Umbilical cord (tissue), 2 donors: Measurements from ENCODE around the gene CAPN1. TPM values are rescaled to one million over a fixed set of nuclear protein-coding genes. Genes with fewer than 3 reads are reported as not detected.

Experiments used
- DNase-seq: peaks from one replicate; pipeline ENCODE4 v3.0.0-alpha.2; 2015; ENCODE audit warnings: low spot score
- total RNA-seq: library from RNA; depleted of rRNA; stranded (reverse); fragments of >200 nt; gene quantifications from one replicate; pipeline ENCODE4 v1.2.3, GENCODE V29; 2014; ENCODE audit warnings: low replicate concordance; ENCODE audit not compliant: insufficient read depth

The CAPN1 gene
- total RNA-seq, 1 donor from 2014 or later: 59.5 TPM

- no peak for DNase-seq
These were observed 79.2 kb downstream of the CAPN1 start for GRCh38 chr11:65260756-65261590.

Other genes starting within 250 kb of the CAPN1 start
- gene GPHA2, start 246.0 kb upstream of the CAPN1 start, total RNA-seq: not detected
- gene MAJIN, start 209.8 kb upstream of the CAPN1 start, total RNA-seq: not detected
- gene BATF2, start 185.0 kb upstream of the CAPN1 start, total RNA-seq: not detected
- 60.2 TPM for gene ARL2, start 167.8 kb upstream of the CAPN1 start, total RNA-seq
- gene SNX15, start 154.5 kb upstream of the CAPN1 start, total RNA-seq: 19.0 TPM
- 11.8 TPM for gene SAC3D1, start 140.7 kb upstream of the CAPN1 start, total RNA-seq
- 4.1 TPM for gene NAALADL1, start 123.4 kb upstream of the CAPN1 start, total RNA-seq
- gene CDCA5, start 97.9 kb upstream of the CAPN1 start, total RNA-seq: 3.1 TPM
- gene ZFPL1, start 97.7 kb upstream of the CAPN1 start, total RNA-seq: 28.6 TPM
- 117 TPM for gene VPS51, start 85.7 kb upstream of the CAPN1 start, total RNA-seq
- gene TM7SF2, start 70.1 kb upstream of the CAPN1 start, total RNA-seq: 15.2 TPM
- 5.8 TPM for gene ZNHIT2, start 64.2 kb upstream of the CAPN1 start, total RNA-seq
- gene FAU, start 59.8 kb upstream of the CAPN1 start, total RNA-seq: 267 TPM
- 19.5 TPM for gene MRPL49, start 59.6 kb upstream of the CAPN1 start, total RNA-seq
- gene SYVN1, start 47.4 kb upstream of the CAPN1 start, total RNA-seq: 13.0 TPM
- gene SPDYC, start 11.7 kb upstream of the CAPN1 start, total RNA-seq: not detected
- 3.6 TPM for gene POLA2, start 80.0 kb downstream of the CAPN1 start, total RNA-seq
- gene CDC42EP2, start 132.9 kb downstream of the CAPN1 start, total RNA-seq: 8.4 TPM
- gene DPF2, start 151.9 kb downstream of the CAPN1 start, total RNA-seq: 34.7 TPM
- gene TIGD3, start 172.8 kb downstream of the CAPN1 start, total RNA-seq: 1.4 TPM
- gene SLC25A45, start 200.7 kb downstream of the CAPN1 start, total RNA-seq: 5.3 TPM
- gene FRMD8, start 204.7 kb downstream of the CAPN1 start, total RNA-seq: 80.2 TPM
- gene NEAT1, start 240.9 kb downstream of the CAPN1 start, total RNA-seq: 74.6 TPM